Ishikawa (cell line): ENCODE measurements around the gene FDXR.

Experiments
- RAD21 ChIP-seq: IDR thresholded peaks from 2 replicates; pipeline ENCODE4 v1.6.1; 2012; ENCODE audit warnings: low read depth
- TAF1 ChIP-seq: IDR thresholded peaks from 2 replicates; pipeline ENCODE4 v1.6.1; 2012; ENCODE audit warnings: low read depth, mild to moderate bottlenecking
- YY1 ChIP-seq: IDR thresholded peaks from 2 replicates; pipeline ENCODE4 v1.6.1; 2012; ENCODE audit warnings: low read depth
- TF ChIP-seq, protein P1 (sequence below): IDR thresholded peaks from 2 replicates; pipeline ENCODE4 v1.6.1; 2012

DNA sequence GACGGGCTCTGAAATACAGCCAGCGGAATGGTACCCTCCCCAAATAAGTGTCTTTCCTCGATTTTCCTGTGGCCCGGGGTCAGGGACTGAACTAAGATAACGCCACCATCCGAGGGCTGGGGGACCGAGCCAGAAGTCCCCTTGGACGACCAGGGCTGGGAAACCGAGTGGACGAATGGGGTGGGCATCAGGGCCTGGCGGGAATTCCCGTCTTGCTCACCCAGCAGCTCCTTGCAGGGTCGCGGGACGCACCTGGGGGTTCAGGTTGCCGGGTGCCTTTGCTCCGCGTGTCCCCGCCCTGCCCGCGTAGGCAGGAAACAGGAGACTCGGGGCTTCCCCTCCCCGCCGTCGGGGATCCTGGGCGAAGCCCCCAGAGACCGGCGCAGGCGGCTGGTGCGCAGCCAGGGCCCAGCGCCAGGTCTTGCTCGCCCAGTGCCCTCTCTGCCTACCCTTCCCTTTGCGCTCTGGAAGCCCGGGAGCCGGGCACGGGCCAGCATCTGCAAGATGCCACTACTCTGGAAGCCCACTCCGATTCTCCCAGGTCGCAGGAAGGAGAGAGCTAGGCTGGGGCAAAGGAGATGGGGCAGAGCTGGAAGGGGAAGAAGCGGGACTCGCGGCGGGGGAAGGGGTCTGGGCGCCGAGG lies 12.4 kb downstream of the FDXR start:
- TF ChIP-seq, protein P1, sequence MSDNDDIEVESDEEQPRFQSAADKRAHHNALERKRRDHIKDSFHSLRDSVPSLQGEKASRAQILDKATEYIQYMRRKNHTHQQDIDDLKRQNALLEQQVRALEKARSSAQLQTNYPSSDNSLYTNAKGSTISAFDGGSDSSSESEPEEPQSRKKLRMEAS: no peak
- TF ChIP-seq YY1: no peak
- TF ChIP-seq TAF1: no peak
- TF ChIP-seq RAD21: no peak
